ENCODE results near the gene IL27RA.
"Not testable (repeated sequence)": the region's sequence is repeated elsewhere in the genome, so short reads cannot be mapped to it uniquely, and the experiment has no call there.

The IL27RA gene

DNA sequence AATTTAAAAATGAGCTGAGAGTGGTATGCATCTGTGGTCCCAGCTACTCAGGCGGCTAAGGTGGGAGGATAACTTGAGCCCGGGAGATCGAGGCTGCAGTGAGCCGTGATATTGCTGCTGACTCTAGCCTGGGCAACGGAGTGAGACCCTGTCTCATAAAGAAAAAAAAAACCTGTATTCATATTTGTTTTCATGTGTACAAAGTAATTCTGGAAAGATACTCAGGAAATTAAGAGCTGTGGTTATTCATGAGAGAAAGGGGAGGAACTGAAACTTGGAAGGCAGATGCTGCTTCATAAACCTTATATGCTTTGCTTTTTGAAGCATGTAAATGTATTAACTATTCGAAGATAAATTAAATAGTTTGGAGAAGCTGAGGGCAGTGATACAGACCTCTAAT lies 12.5 kb upstream of the IL27RA start:
- H3K4me3 ChIP-seq (ENCODE audit: extremely low read depth, insufficient read depth, low read length, poor library complexity, severe bottlenecking) = no peak overlapping the region
- H3K4me1 ChIP-seq (ENCODE audit: control insufficient read depth, insufficient read depth, low read length, poor library complexity, severe bottlenecking) = no peaks in the 10 kb centered on the region
- no peak overlapping the region for H3K27ac ChIP-seq (ENCODE audit: low read depth, low read length, severe bottlenecking)
- H3K9me3 ChIP-seq (ENCODE audit: control insufficient read depth, low read length) = no peaks in the 10 kb centered on the region
- no peaks in the 10 kb centered on the region for H3K36me3 ChIP-seq (ENCODE audit: control insufficient read depth, insufficient read depth, low read length)
- 90 to 100% methylated on average over 2 of the region's 6 CpGs for WGBS, 2 experiments (ENCODE audit: insufficient coverage in 2 of 2)

DNA sequence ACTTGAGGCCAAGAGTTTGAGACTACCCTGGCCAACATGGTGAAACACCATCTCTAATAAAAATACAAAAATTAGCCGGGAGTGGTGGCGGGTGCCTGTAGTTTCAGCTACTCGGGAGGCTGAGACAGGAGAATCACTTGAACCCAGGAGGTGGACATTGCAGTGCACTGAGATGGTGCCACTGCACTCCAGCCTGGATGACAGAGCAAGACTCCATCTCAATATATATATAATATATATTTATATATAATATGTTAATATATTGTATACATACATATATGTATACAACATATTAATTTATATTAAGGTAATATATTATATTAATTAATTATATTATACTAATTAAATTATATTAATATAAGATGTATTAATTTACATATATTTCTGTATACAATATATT lies 11.8 kb upstream of the IL27RA start:
- not testable (repeated sequence) for H3K27ac ChIP-seq (ENCODE audit: low read depth, low read length, severe bottlenecking); H3K4me3 ChIP-seq (ENCODE audit: extremely low read depth, insufficient read depth, low read length, poor library complexity, severe bottlenecking); H3K9me3 ChIP-seq (ENCODE audit: control insufficient read depth, low read length); H3K36me3 ChIP-seq (ENCODE audit: control insufficient read depth, insufficient read depth, low read length); H3K4me1 ChIP-seq (ENCODE audit: control insufficient read depth, insufficient read depth, low read length, poor library complexity, severe bottlenecking)
- 93% methylated on average over 3 of the region's 3 CpGs; no CpG with 5 or more reads in 1 of the 2 experiments for WGBS, 2 experiments (ENCODE audit: insufficient coverage in 2 of 2)

DNA sequence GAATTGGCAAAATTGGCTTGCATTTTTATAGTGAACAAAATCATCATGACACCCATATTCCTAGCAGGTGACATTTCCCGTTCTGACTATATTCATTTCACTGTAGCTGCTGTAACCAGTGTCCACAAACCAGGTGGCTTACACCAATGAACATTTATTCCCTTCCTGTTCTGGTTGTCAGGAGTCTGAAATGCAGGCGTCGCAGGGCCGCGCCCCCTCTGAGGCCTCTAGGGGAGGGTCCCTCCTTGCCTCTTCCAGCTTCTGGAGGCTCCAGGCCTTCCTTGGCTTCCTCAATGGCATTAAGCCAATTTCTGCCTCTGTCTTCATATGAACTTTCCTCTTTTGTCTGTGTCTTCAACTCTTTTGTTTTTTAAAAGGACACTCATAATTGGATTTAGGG lies 10.1 kb upstream of the IL27RA start:
- no peaks in the 10 kb centered on the region for H3K9me3 ChIP-seq (ENCODE audit: control insufficient read depth, low read length)
- no peak overlapping the region for H3K4me3 ChIP-seq (ENCODE audit: extremely low read depth, insufficient read depth, low read length, poor library complexity, severe bottlenecking)
- H3K27ac ChIP-seq (ENCODE audit: low read depth, low read length, severe bottlenecking) = no peak overlapping the region
- H3K4me1 ChIP-seq (ENCODE audit: control insufficient read depth, insufficient read depth, low read length, poor library complexity, severe bottlenecking) = no peaks in the 10 kb centered on the region
- H3K36me3 ChIP-seq (ENCODE audit: control insufficient read depth, insufficient read depth, low read length) = no peaks in the 10 kb centered on the region
- WGBS, 2 experiments (ENCODE audit: insufficient coverage in 2 of 2) = 84 to 88% methylated on average over 5 of the region's 5 CpGs

DNA sequence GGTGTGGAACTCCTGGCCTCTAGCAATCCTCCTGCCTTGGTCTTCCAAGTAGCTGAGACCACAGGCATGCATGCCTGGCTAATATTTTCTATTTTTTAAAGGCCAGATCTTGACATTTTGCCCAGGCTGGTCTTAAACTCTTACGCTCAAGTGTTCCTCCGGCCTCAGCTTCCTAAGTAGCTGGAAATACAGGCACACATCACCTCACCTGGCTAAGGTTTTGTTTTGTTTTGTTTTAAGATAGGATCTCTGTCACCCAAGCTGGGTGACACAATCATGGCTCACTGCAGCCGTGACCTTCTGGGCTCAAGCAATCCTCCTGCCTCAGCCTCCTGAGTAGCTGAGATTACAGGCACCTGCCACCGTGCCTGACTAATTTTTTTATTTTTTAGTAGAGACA lies 9.1 kb upstream of the IL27RA start:
- no peak overlapping the region for H3K4me3 ChIP-seq (ENCODE audit: extremely low read depth, insufficient read depth, low read length, poor library complexity, severe bottlenecking)
- WGBS, 2 experiments (ENCODE audit: insufficient coverage in 2 of 2) = 86 to 97% methylated on average over 3 to 4 of the region's 4 CpGs
- no peaks in the 10 kb centered on the region for H3K4me1 ChIP-seq (ENCODE audit: control insufficient read depth, insufficient read depth, low read length, poor library complexity, severe bottlenecking)

DNA sequence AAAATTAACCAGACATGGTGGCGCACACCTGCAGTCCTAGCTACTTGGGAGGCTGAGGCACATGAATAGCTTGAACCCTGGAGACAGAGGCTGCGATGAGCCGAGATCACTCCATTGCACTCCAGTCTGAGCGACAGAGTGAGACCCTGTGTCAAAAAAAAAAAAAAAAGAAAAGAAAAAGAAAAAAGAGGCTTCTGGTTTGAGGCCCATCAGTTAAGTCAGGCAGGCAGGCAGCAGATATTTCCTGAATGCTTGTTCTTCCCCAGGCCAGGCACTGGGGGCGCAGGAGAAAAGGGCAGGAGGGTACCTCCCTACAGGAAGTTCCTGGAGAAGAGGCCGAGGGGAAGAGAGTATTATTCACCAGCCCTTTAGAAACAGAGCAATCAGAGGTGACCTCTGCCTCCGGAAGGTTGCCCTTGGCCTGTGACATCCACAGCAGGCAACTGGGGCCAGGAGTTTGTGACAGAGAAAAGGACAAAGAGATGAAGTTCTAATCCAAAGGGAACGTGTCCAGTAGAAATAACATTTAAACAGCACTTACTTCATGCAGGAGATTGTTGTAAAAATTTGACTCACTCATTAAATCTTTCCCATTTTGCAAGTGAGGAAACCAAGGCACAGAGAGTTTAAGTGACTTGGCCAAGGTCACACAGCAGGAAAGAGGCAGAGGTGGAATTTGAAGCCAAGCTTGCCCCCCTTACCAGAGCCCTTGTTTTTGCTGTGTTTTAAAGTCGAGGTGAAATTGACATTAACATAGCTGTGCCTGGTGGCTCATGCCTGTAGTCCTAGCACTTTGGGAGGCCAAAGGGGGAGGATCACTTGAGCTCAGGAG lies 7.9 kb upstream of the IL27RA start:
- Histone ChIP-seq H3K4me3 (ENCODE audit: extremely low read depth, insufficient read depth, low read length, poor library complexity, severe bottlenecking) (no peak overlapping the region), H3K4me1 (ENCODE audit: control insufficient read depth, insufficient read depth, low read length, poor library complexity, severe bottlenecking) (no peaks in the 10 kb centered on the region), H3K36me3 (ENCODE audit: control insufficient read depth, insufficient read depth, low read length) (no peaks in the 10 kb centered on the region), H3K27ac (ENCODE audit: low read depth, low read length, severe bottlenecking) (no peak overlapping the region), H3K9me3 (ENCODE audit: control insufficient read depth, low read length) (no peaks in the 10 kb centered on the region)
- 62 to 63% methylated on average over 7 to 8 of the region's 9 CpGs for WGBS, 2 experiments (ENCODE audit: insufficient coverage in 2 of 2)

More for the DNA sequence above, 9.1 kb upstream of the IL27RA start:
- no peak overlapping the region for H3K27ac ChIP-seq (ENCODE audit: low read depth, low read length, severe bottlenecking)
- no peaks in the 10 kb centered on the region for H3K9me3 ChIP-seq (ENCODE audit: control insufficient read depth, low read length)
- no peaks in the 10 kb centered on the region for H3K36me3 ChIP-seq (ENCODE audit: control insufficient read depth, insufficient read depth, low read length)

DNA sequence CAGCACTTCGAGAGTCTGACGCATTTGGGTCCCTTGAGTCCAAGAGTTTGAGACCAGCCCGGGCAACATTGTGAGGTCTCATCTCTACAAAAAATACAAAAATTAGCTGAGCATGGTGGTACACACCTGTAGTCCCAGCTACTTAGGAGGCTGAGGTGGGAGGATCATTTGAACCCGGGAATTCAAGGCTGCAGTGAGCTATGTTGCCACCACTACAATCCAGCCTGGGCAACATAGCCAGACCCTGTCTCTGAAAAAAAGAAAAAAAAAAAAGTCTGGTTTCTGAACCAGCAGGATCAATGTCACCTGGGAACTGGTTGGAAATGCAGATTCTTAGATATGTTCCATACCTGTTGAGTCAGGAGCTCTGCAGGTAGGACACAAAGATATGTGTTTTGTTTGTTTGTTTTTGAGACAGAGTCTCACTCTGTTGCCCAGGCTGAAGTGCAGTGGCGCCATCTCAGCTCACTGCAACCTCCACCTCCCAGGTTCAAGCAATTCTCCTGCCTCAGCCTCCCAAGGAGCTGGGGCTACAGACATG lies 4.8 kb upstream of the IL27RA start:
- H3K27ac ChIP-seq (ENCODE audit: low read depth, low read length, severe bottlenecking); H3K4me3 ChIP-seq (ENCODE audit: extremely low read depth, insufficient read depth, low read length, poor library complexity, severe bottlenecking); H3K9me3 ChIP-seq (ENCODE audit: control insufficient read depth, low read length); H3K4me1 ChIP-seq (ENCODE audit: control insufficient read depth, insufficient read depth, low read length, poor library complexity, severe bottlenecking); H3K36me3 ChIP-seq (ENCODE audit: control insufficient read depth, insufficient read depth, low read length): not testable (repeated sequence)
- 92 to 100% methylated on average over 2 to 3 of the region's 5 CpGs for WGBS, 2 experiments (ENCODE audit: insufficient coverage in 2 of 2)

DNA sequence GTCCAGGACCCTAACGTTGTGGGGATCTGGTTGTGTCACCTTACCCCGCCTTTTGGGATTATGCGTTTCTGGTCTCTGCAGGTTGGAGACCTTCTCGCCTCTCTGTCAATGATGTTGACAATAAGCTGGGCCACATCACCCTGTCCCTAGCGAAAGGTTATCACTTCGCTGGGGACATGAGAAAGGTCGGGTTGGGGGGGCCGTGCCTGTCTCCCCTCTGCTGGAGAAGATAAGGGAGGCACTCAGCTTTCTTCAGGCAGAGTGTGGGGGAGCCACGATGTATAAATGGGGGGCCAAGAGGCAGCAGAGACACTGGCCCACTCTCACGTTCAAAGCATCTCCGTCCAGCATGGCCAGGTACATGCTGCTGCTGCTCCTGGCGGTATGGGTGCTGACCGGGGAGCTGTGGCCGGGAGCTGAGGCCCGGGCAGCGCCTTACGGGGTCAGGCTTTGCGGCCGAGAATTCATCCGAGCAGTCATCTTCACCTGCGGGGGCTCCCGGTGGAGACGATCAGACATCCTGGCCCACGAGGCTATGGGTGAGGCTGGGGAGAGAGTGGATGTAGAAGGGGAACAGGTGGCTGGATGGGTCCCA lies 3.6 kb upstream of the IL27RA start, which contains the start of gene RLN3:
RLN3 (plus strand) TSS at position 293 of the 595 bp plus-strand sequence; CDS start at position 350, 57 bp downstream.
- Histone ChIP-seq H3K4me1 (ENCODE audit: control insufficient read depth, insufficient read depth, low read length, poor library complexity, severe bottlenecking) (no peaks in the 10 kb centered on the region), H3K4me3 (ENCODE audit: extremely low read depth, insufficient read depth, low read length, poor library complexity, severe bottlenecking) (no peak within 1 kb of the TSS), H3K9me3 (ENCODE audit: control insufficient read depth, low read length) (no peaks in the 10 kb centered on the region), H3K36me3 (ENCODE audit: control insufficient read depth, insufficient read depth, low read length) (no peaks in the 10 kb centered on the region), H3K27ac (ENCODE audit: low read depth, low read length, severe bottlenecking) (no peak within 1 kb of the TSS)
- WGBS, 2 experiments (ENCODE audit: insufficient coverage in 2 of 2) = 87 to 89% methylated on average over 19 to 24 of the region's 24 CpGs

DNA sequence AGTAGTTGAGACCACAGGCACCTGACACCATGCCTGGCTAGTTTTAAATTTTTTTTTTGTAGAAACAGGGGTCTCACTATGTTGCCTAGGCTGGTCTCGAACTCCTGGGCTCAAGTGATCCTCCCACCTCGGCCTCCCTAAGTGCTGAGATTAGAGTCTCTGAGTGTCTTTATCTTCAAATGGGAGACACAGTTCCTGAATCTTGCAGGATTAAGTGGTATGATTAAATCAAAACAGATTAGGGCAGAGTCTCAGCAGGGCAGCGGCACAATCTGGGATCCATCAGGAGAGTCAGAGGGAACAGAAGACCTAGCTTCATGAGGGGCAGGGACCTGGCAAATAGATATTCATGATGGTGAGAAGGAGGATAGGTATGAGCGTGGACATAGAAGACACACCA lies 2.7 kb upstream of the IL27RA start:
- H3K4me1 ChIP-seq (ENCODE audit: control insufficient read depth, insufficient read depth, low read length, poor library complexity, severe bottlenecking) = no peaks in the 10 kb centered on the region
- H3K27ac ChIP-seq (ENCODE audit: low read depth, low read length, severe bottlenecking) = no peak overlapping the region
- no peak overlapping the region for H3K4me3 ChIP-seq (ENCODE audit: extremely low read depth, insufficient read depth, low read length, poor library complexity, severe bottlenecking)
- H3K36me3 ChIP-seq (ENCODE audit: control insufficient read depth, insufficient read depth, low read length) = no peaks in the 10 kb centered on the region
- H3K9me3 ChIP-seq (ENCODE audit: control insufficient read depth, low read length) = no peaks in the 10 kb centered on the region
- WGBS, 2 experiments (ENCODE audit: insufficient coverage in 2 of 2) = 90 to 96% methylated on average over 4 of the region's 4 CpGs

DNA sequence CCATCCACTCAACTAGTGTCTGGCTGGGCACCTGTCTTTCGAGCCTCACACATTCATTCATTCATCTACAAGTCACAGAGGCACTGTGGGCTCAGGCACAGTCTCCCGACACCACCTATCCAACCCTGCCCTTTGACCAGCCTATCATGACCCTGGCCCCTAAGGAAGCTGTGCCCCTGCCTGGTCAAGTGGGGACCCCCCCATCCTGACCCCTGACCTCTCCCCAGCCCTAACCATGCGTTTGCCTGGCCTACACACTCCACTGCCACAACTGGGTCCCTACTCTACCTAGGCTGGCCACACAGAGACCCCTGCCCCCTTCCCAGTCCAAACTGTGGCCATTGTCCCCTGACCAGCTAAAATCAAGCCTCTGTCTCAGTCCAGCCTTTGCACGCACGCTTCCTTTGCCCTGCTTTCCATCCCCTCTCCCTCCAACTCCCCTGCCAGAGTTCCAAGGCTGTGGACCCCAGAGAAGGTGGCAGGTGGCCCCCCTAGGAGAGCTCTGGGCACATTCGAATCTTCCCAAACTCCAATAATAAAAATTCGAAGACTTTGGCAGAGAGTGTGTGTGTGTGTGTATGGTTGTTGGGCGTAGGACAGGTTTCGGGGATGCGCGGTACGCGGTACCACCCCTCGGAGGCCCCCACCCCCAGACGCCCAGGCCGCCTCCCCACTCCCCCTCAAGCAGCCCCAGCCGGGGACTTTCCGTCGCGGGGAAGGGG lies 404 bp upstream of the IL27RA start:
- H3K36me3 ChIP-seq (ENCODE audit: control insufficient read depth, insufficient read depth, low read length) = no peaks in the 10 kb centered on the region
- H3K4me1 ChIP-seq (ENCODE audit: control insufficient read depth, insufficient read depth, low read length, poor library complexity, severe bottlenecking) = no peaks in the 10 kb centered on the region
- 36 to 42% methylated on average over 9 to 13 of the region's 20 CpGs for WGBS, 2 experiments (ENCODE audit: insufficient coverage in 2 of 2)
- H3K4me3 ChIP-seq (ENCODE audit: extremely low read depth, insufficient read depth, low read length, poor library complexity, severe bottlenecking) = peak overlapping the region; percentile 69
- no peak overlapping the region for H3K27ac ChIP-seq (ENCODE audit: low read depth, low read length, severe bottlenecking)
- no peaks in the 10 kb centered on the region for H3K9me3 ChIP-seq (ENCODE audit: control insufficient read depth, low read length)

DNA sequence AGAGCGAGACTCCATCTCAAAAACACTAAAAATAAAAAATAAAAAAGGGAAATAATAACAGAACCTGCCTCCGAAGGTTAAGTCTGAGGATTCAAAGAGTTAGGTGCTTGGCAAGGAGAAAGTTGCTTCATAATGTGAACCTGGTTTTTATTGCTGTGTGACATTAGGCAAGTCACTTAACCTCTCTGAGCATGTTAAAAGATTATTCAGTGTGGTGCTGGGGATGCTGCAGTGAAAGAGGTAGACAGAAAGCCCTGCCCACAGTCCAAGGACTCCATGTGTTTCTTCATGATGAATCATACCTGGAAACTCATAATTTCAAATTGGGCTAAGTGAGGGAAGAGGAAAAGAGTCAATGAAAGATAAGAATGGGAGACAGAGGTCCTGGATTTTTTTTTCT lies 2.4 kb downstream of the IL27RA start:
- H3K9me3 ChIP-seq (ENCODE audit: control insufficient read depth, low read length) = no peaks in the 10 kb centered on the region
- 100% methylated on average over 1 of the region's 2 CpGs for WGBS, 2 experiments (ENCODE audit: insufficient coverage in 2 of 2)
- H3K4me3 ChIP-seq (ENCODE audit: extremely low read depth, insufficient read depth, low read length, poor library complexity, severe bottlenecking) = no peak overlapping the region
- no peaks in the 10 kb centered on the region for H3K36me3 ChIP-seq (ENCODE audit: control insufficient read depth, insufficient read depth, low read length)
- no peak overlapping the region for H3K27ac ChIP-seq (ENCODE audit: low read depth, low read length, severe bottlenecking)
- H3K4me1 ChIP-seq (ENCODE audit: control insufficient read depth, insufficient read depth, low read length, poor library complexity, severe bottlenecking) = no peaks in the 10 kb centered on the region

Measured in mesodermal cell (in vitro differentiated cells).